Renal pelvis (tissue), 12 donors: ENCODE data around the gene TRAF3IP1. TPM values are rescaled to one million over a fixed set of nuclear protein-coding genes. Genes with fewer than 3 reads are reported as not detected.
A peak's percentile ranks its signal among the peaks of the same experiment; 100 is the strongest.
"Not testable (repeated sequence)": the region's sequence is repeated elsewhere in the genome, so short reads cannot be mapped to it uniquely, and the experiment has no call there.

Source experiments
- DNase-seq: peaks from one replicate; pipeline ENCODE4 v3.0.0-alpha.2; 2013
- long read RNA-seq, 16 experiments: transcript quantifications; one replicate each; lab custom pipeline, GENCODE V29; 2026
- polyA plus RNA-seq, 3 donors: library from polyadenylated mRNA; unstranded; fragments of 120-200 nt; gene quantifications; one replicate each; pipeline ENCODE4 v1.2.1, GENCODE V29; 2013; ENCODE audit not compliant: insufficient read length in 3 of 3

TRAF3IP1 gene
- 10 to 100 TPM; 20.2 to 27.4 (median 20.9) TPM for polyA plus RNA-seq
- long read RNA-seq, donor 1, partial matches to known transcripts, result 8 of 11 reads
- long read RNA-seq, donor 1, other reads (novel, unspliced or antisense), result 0 of 11 reads
- long read RNA-seq, donor 2, partial matches to known transcripts, result 6 of 7 reads
- long read RNA-seq, donor 2, other reads (novel, unspliced or antisense), result 0 of 7 reads
- long read RNA-seq, donor 3, partial matches to known transcripts, result 0 of 1 reads
- long read RNA-seq, donor 3, other reads (novel, unspliced or antisense), result 0 of 1 reads
- long read RNA-seq, donor 4, partial matches to known transcripts, result 0 of 1 reads
- long read RNA-seq, donor 4, other reads (novel, unspliced or antisense), result 0 of 1 reads
- long read RNA-seq, donor 5, partial matches to known transcripts, result 0 of 1 reads
- long read RNA-seq, donor 5, other reads (novel, unspliced or antisense), result 0 of 1 reads
- long read RNA-seq, donor 6, partial matches to known transcripts, result 7 of 9 reads
- long read RNA-seq, donor 6, other reads (novel, unspliced or antisense), result 0 of 9 reads
- long read RNA-seq, donor 7, partial matches to known transcripts, result 18 of 20 reads
- long read RNA-seq, donor 7, other reads (novel, unspliced or antisense), result 0 of 20 reads
- long read RNA-seq, donor 8, result 0 reads
- long read RNA-seq, donor 9, partial matches to known transcripts, result 7 of 8 reads
- long read RNA-seq, donor 9, other reads (novel, unspliced or antisense), result 0 of 8 reads
- long read RNA-seq, donor 10, result 0 reads
- long read RNA-seq, donor 11, partial matches to known transcripts, result 18 of 20 reads
- long read RNA-seq, donor 11, other reads (novel, unspliced or antisense), result 0 of 20 reads
- long read RNA-seq, donor 12, partial matches to known transcripts, result 11 of 13 reads
- long read RNA-seq, donor 12, other reads (novel, unspliced or antisense), result 0 of 13 reads
- long read RNA-seq, donor 13, partial matches to known transcripts, result 0 of 1 reads
- long read RNA-seq, donor 13, other reads (novel, unspliced or antisense), result 0 of 1 reads
- long read RNA-seq, donor 14, result 0 reads
- long read RNA-seq, donor 15, result 0 reads
- long read RNA-seq, donor 16, partial matches to known transcripts, result 9 of 9 reads
- long read RNA-seq, donor 16, other reads (novel, unspliced or antisense), result 0 of 9 reads

DNA sequence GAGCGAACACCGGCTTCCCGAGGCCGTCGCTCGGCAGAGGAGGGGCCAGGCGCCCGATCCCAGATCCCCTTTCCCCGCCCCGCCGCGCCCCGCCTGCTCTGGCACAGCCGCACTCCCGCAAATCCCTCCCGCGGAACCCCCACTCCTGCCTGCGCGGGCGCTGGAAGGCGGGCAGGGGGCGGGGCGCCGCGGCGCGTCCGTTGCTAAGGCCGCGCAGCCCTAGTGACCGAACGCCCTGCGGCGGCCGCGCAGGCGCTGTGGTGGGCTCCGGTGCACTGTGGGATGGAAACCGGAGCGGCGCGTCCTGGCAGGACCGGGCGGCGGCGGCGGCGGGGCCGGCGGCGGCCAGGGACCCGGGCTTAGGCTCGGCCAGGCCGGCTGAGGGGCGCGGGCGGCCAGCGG, at the start of gene TRAF3IP1:
Gene TRAF3IP1, plus strand, starts transcription at position 273 of the 402 bp plus-strand sequence. CDS start 145 bp downstream, outside the sequence.
- peak; percentile 94 for DNase-seq

DNA sequence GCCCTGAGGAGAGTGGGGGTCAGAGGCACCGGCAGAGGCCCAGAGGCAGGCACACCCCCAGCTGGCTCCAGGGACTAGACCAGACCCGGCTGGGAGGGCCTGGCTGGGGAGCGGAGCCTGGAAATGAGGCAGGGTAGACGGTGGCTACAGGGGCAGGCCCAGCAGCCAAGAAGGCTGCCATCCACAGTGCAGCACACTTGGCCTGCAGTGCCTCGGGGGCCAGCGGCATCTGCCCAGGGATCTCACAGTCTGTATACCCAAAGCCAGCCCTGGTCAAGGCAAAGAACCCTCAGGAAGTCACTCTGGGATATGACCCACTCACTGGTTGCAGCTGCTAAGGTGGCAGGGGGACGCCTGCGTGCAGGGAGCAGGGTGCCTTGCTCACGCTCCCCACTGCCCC, 49.7 kb upstream of the TRAF3IP1 start:
- DNase-seq, result no peak

GRCh38 chr2:238271061-238271554, 49.2 kb upstream of the TRAF3IP1 start:
- no peak for DNase-seq

GRCh38 chr2:238271686-238272085, 48.6 kb upstream of the TRAF3IP1 start:
- not testable (repeated sequence) for DNase-seq

GRCh38 chr2:238272156-238272555, 48.2 kb upstream of the TRAF3IP1 start:
- DNase-seq, result no peak

DNA sequence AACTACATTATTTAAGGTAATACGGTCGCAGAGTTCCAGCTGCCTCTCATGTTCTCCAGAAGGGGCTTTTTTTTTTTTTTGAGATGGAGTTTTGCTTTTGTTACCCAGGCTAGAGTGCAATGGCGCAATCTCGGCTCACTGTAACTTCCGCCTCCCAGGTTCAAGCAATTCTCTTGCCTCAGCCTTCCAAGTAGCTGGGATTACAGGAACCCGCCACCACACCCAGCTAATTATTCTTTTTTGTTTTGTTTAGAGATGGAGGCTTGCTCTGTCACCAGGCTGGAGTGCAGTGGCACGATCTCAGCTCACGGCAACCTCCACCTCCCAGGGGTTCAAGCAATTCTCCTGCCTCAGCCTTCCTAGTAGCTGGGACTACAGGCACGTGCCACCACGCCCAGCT, 46.9 kb upstream of the TRAF3IP1 start:
- not testable (repeated sequence) for DNase-seq

DNA sequence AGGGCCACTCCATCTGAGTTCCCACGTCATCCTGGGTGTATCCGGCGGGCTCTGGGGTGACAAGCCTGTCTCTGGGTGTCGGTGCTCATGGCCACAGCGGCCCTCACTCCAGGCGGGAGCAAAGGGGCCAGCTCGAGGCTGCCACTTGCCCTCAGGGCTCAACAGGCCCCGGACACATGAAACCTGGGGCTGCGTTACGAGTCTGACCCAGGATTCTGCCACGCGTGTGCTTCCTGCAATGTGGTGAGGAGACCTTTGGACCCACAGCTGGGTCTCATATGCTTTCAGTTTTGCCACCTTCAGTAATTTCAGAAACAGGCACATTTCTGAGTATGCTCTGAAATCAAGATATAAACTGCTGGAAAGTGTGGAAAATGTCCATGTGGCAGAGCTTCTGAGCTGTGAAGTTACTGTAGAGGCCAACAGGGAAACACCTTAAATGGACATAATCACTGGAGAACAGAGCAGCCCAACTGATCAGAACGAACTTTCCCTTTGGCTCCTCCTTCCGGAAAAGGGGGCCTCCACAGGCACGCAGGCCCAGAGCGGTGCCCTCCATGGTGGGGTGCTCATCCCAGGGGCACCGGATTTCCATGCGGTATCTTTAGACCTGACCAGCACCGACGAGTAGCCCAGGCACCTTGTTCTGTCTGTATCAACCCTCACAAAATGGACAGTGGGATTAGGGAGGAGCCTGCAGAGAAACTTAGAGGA, 46.0 kb upstream of the TRAF3IP1 start:
- no peak for DNase-seq

DNA sequence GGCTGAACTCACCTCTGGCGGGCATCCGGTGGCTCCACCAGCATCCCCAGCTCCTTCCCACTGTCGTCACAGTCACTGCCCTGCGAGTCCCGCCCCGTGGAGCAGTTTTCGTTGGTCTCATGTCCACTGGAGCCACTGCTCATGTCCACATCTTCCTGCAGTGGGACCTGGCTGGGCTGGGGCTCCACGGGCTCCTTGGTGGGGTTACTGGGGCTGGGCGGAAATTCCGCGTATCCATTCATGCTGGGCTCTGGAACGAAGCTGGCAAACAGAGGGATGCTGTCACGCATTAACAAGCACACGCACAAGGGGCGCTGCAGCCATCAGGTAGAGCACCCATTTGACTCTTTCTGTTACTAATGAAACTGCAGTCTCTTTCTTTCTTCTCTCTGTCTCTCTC, 42.6 kb upstream of the TRAF3IP1 start:
- DNase-seq, result no peak

DNA sequence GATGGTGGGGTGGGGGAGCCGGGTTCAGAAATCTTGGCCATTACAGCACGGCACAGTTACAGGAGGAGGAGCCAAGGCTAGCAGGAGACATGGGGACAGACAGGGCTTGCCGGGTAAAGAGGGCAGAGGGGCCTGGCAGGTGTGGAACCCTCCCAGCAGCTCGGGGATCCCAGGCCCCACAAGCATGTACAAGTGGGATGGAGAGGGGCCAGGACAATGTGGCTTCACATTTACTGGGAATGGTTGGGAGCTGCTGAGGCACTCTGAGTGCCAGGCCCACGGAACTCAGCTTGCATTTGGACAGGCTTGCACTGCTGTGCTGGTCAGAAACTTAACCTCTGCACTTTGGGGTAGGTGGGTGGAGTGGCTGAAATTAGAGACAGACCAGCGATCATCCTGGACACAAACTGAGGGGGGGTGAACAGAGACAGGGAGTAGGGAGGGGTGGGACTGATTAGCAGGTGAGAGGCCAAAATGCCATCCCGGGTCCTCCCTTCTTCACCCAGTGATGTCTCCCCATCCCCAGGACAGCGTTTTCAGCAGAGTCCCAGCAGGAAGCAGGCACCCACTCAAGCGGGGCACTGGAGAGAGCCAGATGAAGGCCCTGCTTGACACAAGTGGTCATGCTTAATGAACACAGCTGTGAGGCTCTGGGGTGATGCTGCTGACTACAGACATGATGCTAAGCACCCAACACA, 41.5 kb upstream of the TRAF3IP1 start:
- DNase-seq, result no peak

DNA sequence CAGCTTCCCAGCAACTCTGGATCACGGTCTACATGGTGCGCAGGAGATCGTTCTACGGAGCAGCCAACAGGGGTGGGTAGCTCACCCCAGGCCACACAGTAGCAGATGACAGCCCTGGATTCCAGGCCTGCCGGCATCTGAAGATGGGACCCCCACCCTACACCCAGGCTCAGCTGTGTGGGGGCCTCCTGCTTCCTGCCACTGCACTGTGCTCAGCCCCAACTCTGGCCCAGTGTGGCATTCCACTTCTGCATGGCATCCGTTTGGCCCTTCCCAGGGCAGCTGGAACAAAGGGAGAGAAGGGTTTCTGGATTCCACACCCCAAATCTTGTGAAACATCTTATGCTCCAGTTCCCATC, 41.0 kb upstream of the TRAF3IP1 start:
- DNase-seq, result no peak

GRCh38 chr2:238280083-238280825, 40.1 kb upstream of the TRAF3IP1 start:
- no peak for DNase-seq

- no peak for DNase-seq
Measured at GRCh38 chr2:238281826-238282480, 38.4 kb upstream of the TRAF3IP1 start.

DNA sequence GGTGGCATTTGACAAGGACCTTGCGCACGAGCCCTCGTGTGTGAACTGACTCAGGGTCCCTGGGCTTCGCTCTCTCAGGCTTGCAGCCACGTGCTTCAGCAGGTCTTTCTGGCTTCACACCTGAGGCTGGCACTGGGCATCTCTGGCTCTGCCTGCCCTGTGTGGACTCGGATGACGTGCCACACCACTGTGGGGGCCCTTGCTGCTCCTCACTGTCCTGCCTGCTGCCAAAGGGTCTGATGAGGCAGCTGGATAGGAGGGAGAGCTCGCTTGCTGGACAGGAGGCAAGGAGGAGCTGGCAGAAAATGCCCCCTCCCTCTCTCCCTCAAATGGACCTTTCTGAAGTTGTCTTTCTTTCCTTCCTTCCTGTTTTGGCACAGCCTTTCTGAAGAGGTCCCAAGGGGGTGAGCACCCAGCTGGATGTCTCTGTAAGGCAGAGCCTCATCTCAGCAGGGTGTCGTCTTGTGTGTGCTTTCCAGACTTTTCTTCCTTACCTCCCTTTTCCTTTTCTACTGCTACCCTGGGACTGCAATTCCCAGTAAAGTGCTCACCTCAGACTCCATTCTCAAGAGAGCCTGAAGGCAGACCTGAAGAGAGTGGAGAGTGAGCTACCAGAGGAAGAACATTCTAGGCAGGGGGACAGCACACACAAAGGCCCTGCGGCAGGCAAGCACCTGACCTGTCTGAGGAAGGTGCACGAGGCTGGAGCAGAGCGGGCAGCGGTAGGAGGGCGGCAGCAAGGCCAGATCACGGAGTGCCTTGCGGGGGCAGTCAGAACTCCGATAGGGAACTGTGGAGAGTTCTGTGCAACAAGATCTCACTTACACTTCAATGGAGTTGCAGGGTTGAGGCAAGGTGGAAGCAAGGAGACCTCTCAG, 37.2 kb upstream of the TRAF3IP1 start:
- no peak for DNase-seq

DNA sequence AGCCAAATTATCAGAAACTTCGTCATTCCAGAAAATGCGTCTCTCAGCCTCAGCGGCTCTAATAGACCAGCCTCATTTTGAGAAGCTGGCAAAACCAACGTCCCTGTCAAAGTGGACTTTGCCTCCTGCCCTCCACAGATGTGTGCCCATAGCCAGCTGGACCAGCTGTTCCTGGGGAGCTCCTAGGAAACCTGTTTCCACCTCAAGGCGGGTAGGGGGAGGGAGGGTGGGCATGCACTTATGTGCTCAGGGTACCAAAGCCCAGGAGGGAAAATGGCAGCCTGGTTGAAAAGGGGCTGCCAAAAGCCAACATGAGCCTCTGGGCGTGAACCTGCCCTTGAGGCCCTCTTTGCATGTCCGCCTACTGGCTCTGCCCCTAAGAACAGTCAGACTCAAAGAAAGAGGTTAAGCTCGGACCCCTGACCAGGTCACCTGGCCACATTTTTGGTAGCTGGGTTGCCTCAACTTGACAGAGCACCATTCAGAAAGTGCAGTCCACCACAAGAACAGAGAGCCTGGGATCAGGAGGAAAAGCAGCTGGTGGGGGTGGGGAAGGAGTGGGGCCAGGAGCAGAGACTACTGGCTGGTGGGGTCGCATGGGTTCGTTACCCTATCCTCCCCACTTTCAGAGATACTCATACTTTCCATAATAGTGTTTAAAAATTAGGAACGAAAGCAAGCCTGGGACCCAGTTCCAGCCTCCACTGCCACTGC, 35.4 kb upstream of the TRAF3IP1 start:
- no peak for DNase-seq

GRCh38 chr2:238285653-238286082, 34.6 kb upstream of the TRAF3IP1 start:
- peak; percentile 85 for DNase-seq

DNA sequence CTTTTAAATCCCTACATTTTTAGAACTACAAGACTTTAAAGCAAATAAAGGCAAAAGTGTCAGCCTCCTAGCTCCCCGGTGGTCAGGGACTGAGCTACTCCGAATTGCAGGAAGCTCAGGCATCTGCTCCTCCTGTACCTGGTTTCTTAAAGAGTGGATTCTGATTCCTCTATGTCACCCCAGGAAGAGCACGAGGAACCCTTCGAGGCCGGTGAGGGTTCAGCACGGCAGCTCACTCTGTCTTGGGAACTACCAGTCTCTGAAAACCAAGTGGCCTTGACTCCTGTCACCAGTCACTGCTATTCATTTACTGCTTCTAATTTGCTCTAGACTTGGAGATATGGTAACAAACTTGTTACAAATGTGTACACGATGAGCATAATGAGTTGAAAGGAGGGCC, 34.2 kb upstream of the TRAF3IP1 start:
- no peak for DNase-seq

GRCh38 chr2:238286551-238286950, 33.8 kb upstream of the TRAF3IP1 start:
- no peak for DNase-seq
